Mucosa of descending colon (tissue), 3 donors: ENCODE data around the gene MAML3. TPM values are rescaled to one million over a fixed set of nuclear protein-coding genes. Genes with fewer than 3 reads are reported as not detected.

Experiments used
- ATAC-seq: fragments of 200-7000 bp; cut with Tn5 transposase; one replicate; pipeline ENCODE4 v1.9.1; 2020; ENCODE audit warnings: mild to moderate bottlenecking, moderate library complexity
- DNase-seq, 3 donors: peaks; one replicate each; pipeline ENCODE4 v3.0.0-alpha.2; 2020
- H3K36me3 ChIP-seq: fragments of 200-600 bp; one replicate; pipeline ENCODE4 v1.8.0; 2021; ENCODE audit warnings: low read depth, mild to moderate bottlenecking
- H3K4me1 ChIP-seq: fragments of 200-600 bp; one replicate; pipeline ENCODE4 v1.8.0; 2021; ENCODE audit warnings: low read depth, mild to moderate bottlenecking
- H3K4me3 ChIP-seq: fragments of 200-600 bp; one replicate; pipeline ENCODE4 v1.8.0; 2021; ENCODE audit warnings: mild to moderate bottlenecking
- H3K9me3 ChIP-seq: fragments of 200-600 bp; one replicate; pipeline ENCODE4 v1.8.0; 2021; ENCODE audit warnings: mild to moderate bottlenecking
- CTCF ChIP-seq: fragments of 200-600 bp; IDR thresholded peaks from one replicate; pipeline ENCODE4 v1.8.0; 2022; ENCODE audit warnings: antibody characterized with exemption, mild to moderate bottlenecking
- intact Hi-C, 2 donors: fragments of 100-400 bp; cut with DNase I in 1 of 2; cut with micrococcal nuclease in 1 of 2; formaldehyde crosslinking; loops; one replicate each; pipeline versions ENCODE4 v1.11.0 to v1.11.1; 2022; cut with DNase I, micrococcal nuclease
- total RNA-seq, 3 donors: library from RNA; stranded (reverse); fragmentation: NEBNext Ultra II Directional in 2 of 3; extraction: Animal tissue kit (Norgen Biotek cat#: 25700) in 2 of 3; gene quantifications; one replicate each; pipeline versions ENCODE4 v1.2.1 to v1.2.4, GENCODE V29; 2021 to 2023
- donor health status: DM: no; HTN: no; CAD: no; lungs with moderate emphysema.
- donor health status: DM: no; HTN: no; CAD: no.
- donor health status: DM: no; HTN: yes; CAD: no.

Gene MAML3
- total RNA-seq, 3 donors from 2014 or later = 10.4 to 23.5 (median 14.8) TPM

GRCh38 chr4:139797287-139797686 lies 356.7 kb downstream of the MAML3 start:
- no peaks in the 10 kb centered on the region for H3K36me3 ChIP-seq
- no peaks in the 10 kb centered on the region for H3K4me1 ChIP-seq
- DNase-seq = no peak
- no peak for TF ChIP-seq CTCF
- no peak overlapping the region for H3K4me3 ChIP-seq
- ATAC-seq = no peak
- no peaks in the 10 kb centered on the region for H3K9me3 ChIP-seq
- intact Hi-C loops = no loop called here

GRCh38 chr4:139795527-139796314 lies 358.3 kb downstream of the MAML3 start:
- no peaks in the 10 kb centered on the region for H3K4me1 ChIP-seq
- no peak for ATAC-seq
- no peak overlapping the region for H3K4me3 ChIP-seq
- no peak for DNase-seq
- TF ChIP-seq CTCF = no peak
- intact Hi-C loops = no loop called here
- no peaks in the 10 kb centered on the region for H3K9me3 ChIP-seq
- no peaks in the 10 kb centered on the region for H3K36me3 ChIP-seq

DNA sequence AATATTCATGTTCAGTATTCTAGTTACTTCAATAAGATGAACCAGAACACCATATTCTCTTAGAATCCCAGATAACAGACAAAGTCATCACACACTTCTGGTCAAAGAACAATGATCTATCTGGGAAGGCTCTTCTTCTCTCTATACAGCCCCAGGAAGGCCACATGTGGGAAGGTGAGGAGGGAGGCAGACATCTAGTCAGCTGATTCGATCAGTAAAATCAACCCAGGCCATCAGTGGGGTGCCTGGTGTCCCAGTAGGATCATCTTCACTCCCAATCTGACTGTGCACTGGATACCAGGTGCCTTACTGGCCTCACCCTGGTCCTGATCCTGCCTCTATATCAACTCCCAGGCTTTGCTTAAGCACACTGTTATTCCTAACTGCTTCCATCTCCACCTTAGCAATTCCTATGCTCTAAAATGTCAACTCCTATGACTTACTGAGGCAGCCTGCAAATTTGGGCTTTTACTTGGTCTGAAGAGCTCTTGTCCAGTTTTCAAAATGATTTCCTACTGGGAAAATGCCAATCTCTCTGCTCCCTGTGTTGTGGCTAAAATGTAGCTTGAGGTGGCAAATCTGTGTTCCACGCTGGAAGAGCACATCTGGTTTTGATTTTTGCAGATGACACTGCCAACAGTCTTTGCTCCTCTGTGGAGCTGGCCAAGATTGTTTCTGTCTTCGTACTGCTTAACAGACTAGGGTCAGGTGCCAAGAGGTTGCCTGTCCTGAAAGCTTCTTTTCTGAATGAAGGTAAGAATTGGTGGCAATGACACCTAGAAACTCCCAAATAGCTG lies 359.6 kb downstream of the MAML3 start:
- intact Hi-C loops = no loop called here
- DNase-seq = no peak

DNA sequence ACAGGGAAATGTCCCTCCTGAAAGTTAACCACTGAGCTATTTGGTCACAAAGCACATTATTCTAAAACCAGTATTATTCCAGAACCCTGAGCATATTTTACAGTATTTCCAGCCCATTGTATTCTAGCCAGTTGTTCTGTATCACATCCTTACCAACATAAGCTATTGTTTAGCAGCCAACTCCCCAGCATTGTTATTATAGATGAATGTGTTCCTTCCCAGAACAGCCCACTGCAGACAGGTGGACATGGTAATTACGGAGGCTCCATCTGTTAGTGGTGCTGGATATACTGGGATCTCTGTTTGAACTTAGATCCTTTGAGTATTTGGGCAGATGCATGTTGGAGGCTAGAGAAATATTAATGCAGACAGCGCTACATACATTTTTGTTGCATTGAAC lies 362.3 kb downstream of the MAML3 start:
- no peak for DNase-seq
- Histone ChIP-seq H3K36me3 (no peaks in the 10 kb centered on the region), H3K9me3 (no peaks in the 10 kb centered on the region), H3K4me1 (no peaks in the 10 kb centered on the region), H3K4me3 (no peak overlapping the region)
- intact Hi-C loops = no loop called here
- ATAC-seq = no peak
- no peak for TF ChIP-seq CTCF

More for the DNA sequence above, 359.6 kb downstream of the MAML3 start:
- no peaks in the 10 kb centered on the region for H3K36me3 ChIP-seq
- H3K9me3 ChIP-seq = no peaks in the 10 kb centered on the region
- H3K4me1 ChIP-seq = no peaks in the 10 kb centered on the region
- no peak for ATAC-seq
- TF ChIP-seq CTCF = no peak
- no peak overlapping the region for H3K4me3 ChIP-seq

DNA sequence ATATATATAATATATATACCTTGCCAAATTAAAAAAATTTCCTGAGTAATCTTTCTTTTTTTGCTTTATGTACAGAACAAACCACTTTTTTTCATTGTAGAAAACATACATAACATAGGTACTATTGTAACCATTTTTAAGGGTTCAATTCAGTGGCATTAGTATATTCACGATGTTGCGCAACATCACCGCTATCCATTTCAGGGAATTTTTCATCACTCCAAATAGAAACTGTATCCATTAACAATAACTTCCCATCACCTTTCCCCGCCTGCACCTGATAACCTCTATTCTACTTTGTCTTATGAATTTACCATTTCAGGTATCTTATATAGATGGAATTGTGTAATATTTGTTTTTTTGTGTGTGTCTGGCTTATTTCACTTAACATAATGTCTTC lies 363.7 kb downstream of the MAML3 start:
- no peak for ATAC-seq
- DNase-seq = no peak
- no peaks in the 10 kb centered on the region for H3K9me3 ChIP-seq
- H3K4me3 ChIP-seq = no peak overlapping the region
- no peaks in the 10 kb centered on the region for H3K4me1 ChIP-seq
- no peak for TF ChIP-seq CTCF
- intact Hi-C loops = no loop called here
- no peaks in the 10 kb centered on the region for H3K36me3 ChIP-seq
